Esophagus squamous epithelium (tissue), 5 donors: ENCODE data around the gene FMN2. TPM values are rescaled to one million over a fixed set of nuclear protein-coding genes. Genes with fewer than 3 reads are reported as not detected.

Source experiments
- DNase-seq: peaks from one replicate; lab custom pipeline; 2025; lab: John Stamatoyannopoulos, UW
- H3K27ac ChIP-seq, 4 donors: fragments of 200-600 bp; sonication (generic); one replicate each; pipeline ENCODE4 v1.5.1; 2016 to 2019; ENCODE audit warnings: mild to moderate bottlenecking in 1 of 4
- H3K27me3 ChIP-seq, 4 donors: fragments of 200-600 bp; sonication (generic); 1 replicate in 3 of 4; 2 replicates in 1 of 4; pipeline versions ENCODE4 v1.5.1 to v1.6.0; 2017 to 2021; ENCODE audit warnings: antibody characterized with exemption in 1 of 4
- H3K36me3 ChIP-seq, 3 donors: fragments of 200-600 bp; sonication (generic); one replicate each; pipeline ENCODE4 v1.5.1; 2016 to 2019
- H3K4me1 ChIP-seq, 3 donors: fragments of 200-600 bp; sonication (generic); one replicate each; pipeline ENCODE4 v1.5.1; 2017 to 2019
- H3K4me3 ChIP-seq, 4 donors: fragments of 200-600 bp; sonication (generic); 1 replicate in 3 of 4; 2 replicates in 1 of 4; pipeline ENCODE4 v1.5.1; 2016 to 2019; ENCODE audit warnings: mild to moderate bottlenecking in 2 of 4, moderate library complexity in 1 of 4
- H3K9me3 ChIP-seq, 3 donors: fragments of 200-600 bp; sonication (generic); one replicate each; pipeline ENCODE4 v1.5.1; 2016 to 2019
- CTCF ChIP-seq, 6 experiments: fragments of 450-650 bp in 4 of 6; fragments of 200-600 bp in 2 of 6; sonication (generic) in 2 of 6; IDR thresholded peaks; one replicate each; pipeline ENCODE4 v1.5.1; 2016 to 2019; ENCODE audit warnings: antibody characterized with exemption in 6 of 6, mild to moderate bottlenecking in 4 of 6, moderate library complexity in 4 of 6
- POLR2A ChIP-seq, 4 donors: fragments of 450-650 bp; IDR thresholded peaks; one replicate each; pipeline ENCODE4 v1.6.1; 2017; ENCODE audit warnings: antibody characterized with exemption in 4 of 4, mild to moderate bottlenecking in 4 of 4, moderate library complexity in 3 of 4
- WGBS, 2 donors: methylation state at CpG; one replicate each; pipeline ENCODE4 v1.1.5; 2018; 5-methylcytosine and 5-hydroxymethylcytosine counted together
- intact Hi-C: fragments of 100-400 bp; cut with DNase I; formaldehyde crosslinking; loops from one replicate; pipeline ENCODE4 v1.15.0; 2022
- total RNA-seq, 4 donors: library from RNA; depleted of rRNA; stranded (reverse); fragments of >200 nt; gene quantifications; one replicate each; pipeline ENCODE4 v1.1.0, GENCODE V29; 2016
- donor health status: DM: yes; HTN: yes; CAD: no.

Gene FMN2
- total RNA-seq, 4 donors from 2014 or later, result 0.19 to 0.35 TPM; not detected in 2

- no peaks in the 10 kb centered on the region for H3K27me3 ChIP-seq
- peaks cover 0 to 3% (median 0%) of the 10 kb centered on the region in 3 donors for H3K9me3 ChIP-seq
- TF ChIP-seq POLR2A (IDR thresholded peaks at IDR 0.05), result no peak
- no peak for TF ChIP-seq CTCF (IDR thresholded peaks at IDR 0.05)
- no peak for DNase-seq
- no peak overlapping the region for H3K4me3 ChIP-seq
- intact Hi-C loops, result no loop called here
- WGBS, 2 donors, result 69 to 71% methylated on average over 1 of the region's 1 CpG
- no peaks in the 10 kb centered on the region for H3K36me3 ChIP-seq
- H3K4me1 ChIP-seq, result no peaks in the 10 kb centered on the region
- H3K27ac ChIP-seq, result no peak overlapping the region
Measured at GRCh38 chr1:240356568-240356967, 264.9 kb downstream of the FMN2 start.

GRCh38 chr1:240362046-240362445, 270.4 kb downstream of the FMN2 start:
- TF ChIP-seq POLR2A (IDR thresholded peaks at IDR 0.05), result no peak
- TF ChIP-seq CTCF (IDR thresholded peaks at IDR 0.05), result no peak
- Histone ChIP-seq H3K27me3 (no peaks in the 10 kb centered on the region), H3K4me3 (no peak overlapping the region), H3K4me1 (no peaks in the 10 kb centered on the region), H3K9me3 (peaks cover 0 to 3% (median 0%) of the 10 kb centered on the region in 3 donors), H3K36me3 (no peaks in the 10 kb centered on the region), H3K27ac (no peak overlapping the region)
- no peak for DNase-seq
- WGBS, 2 donors, result 87 to 89% methylated on average over 5 of the region's 5 CpGs
- intact Hi-C loops, result no loop called here

GRCh38 chr1:240362826-240363225, 271.1 kb downstream of the FMN2 start:
- DNase-seq, result no peak
- WGBS, 2 donors, result 72 to 95% methylated on average over 2 of the region's 2 CpGs

GRCh38 chr1:240363315-240363714, 271.6 kb downstream of the FMN2 start:
- no peak overlapping the region for H3K4me3 ChIP-seq
- WGBS, 2 donors, result 66 to 76% methylated on average over 5 of the region's 5 CpGs
- H3K9me3 ChIP-seq, result peaks cover 0 to 3% (median 0%) of the 10 kb centered on the region in 3 donors
- DNase-seq, result no peak
- H3K27me3 ChIP-seq, result no peaks in the 10 kb centered on the region
- no peak overlapping the region for H3K27ac ChIP-seq
- H3K4me1 ChIP-seq, result no peaks in the 10 kb centered on the region
- intact Hi-C loops, result no loop called here
- TF ChIP-seq CTCF (IDR thresholded peaks at IDR 0.05), result no peak
- TF ChIP-seq POLR2A (IDR thresholded peaks at IDR 0.05), result no peak
- H3K36me3 ChIP-seq, result no peaks in the 10 kb centered on the region

More at GRCh38 chr1:240362826-240363225, 271.1 kb downstream of the FMN2 start:
- no peak overlapping the region for H3K27ac ChIP-seq
- intact Hi-C loops, result no loop called here
- peaks cover 0 to 3% (median 0%) of the 10 kb centered on the region in 3 donors for H3K9me3 ChIP-seq
- no peak overlapping the region for H3K4me3 ChIP-seq
- no peaks in the 10 kb centered on the region for H3K4me1 ChIP-seq
- H3K27me3 ChIP-seq, result no peaks in the 10 kb centered on the region
- no peaks in the 10 kb centered on the region for H3K36me3 ChIP-seq
- TF ChIP-seq CTCF (IDR thresholded peaks at IDR 0.05) (no peak), POLR2A (IDR thresholded peaks at IDR 0.05) (no peak)

GRCh38 chr1:240363914-240364313, 272.2 kb downstream of the FMN2 start:
- H3K4me3 ChIP-seq, result no peak overlapping the region
- H3K36me3 ChIP-seq, result no peaks in the 10 kb centered on the region
- DNase-seq, result no peak
- no peak for TF ChIP-seq CTCF (IDR thresholded peaks at IDR 0.05)
- TF ChIP-seq POLR2A (IDR thresholded peaks at IDR 0.05), result no peak
- intact Hi-C loops, result no loop called here
- H3K9me3 ChIP-seq, result peaks cover 0 to 3% (median 0%) of the 10 kb centered on the region in 3 donors
- no peaks in the 10 kb centered on the region for H3K4me1 ChIP-seq
- H3K27me3 ChIP-seq, result no peaks in the 10 kb centered on the region
- WGBS, 2 donors, result 49 to 61% methylated on average over 3 of the region's 3 CpGs
- no peak overlapping the region for H3K27ac ChIP-seq
